GM06990 (cell line): Measurements from ENCODE around the gene LRMDA.
"Not testable (repeated sequence)": the region's sequence is repeated elsewhere in the genome, so short reads cannot be mapped to it uniquely, and the experiment has no call there.

Experiments used
- DNase-seq: peaks from one replicate; pipeline ENCODE4 v3.0.0-alpha.2; 2011; ENCODE audit not compliant: insufficient read length; ENCODE audit errors: extremely low read depth
- H3K27me3 ChIP-seq: replicated peaks from 2 replicates; pipeline ENCODE4 v1.6.0; 2011; ENCODE audit warnings: low read length; ENCODE audit not compliant: control insufficient read depth, insufficient read depth
- H3K36me3 ChIP-seq: 2 replicates; pipeline ENCODE4 v1.5.1; 2011; ENCODE audit warnings: low read length; ENCODE audit not compliant: control insufficient read depth, insufficient read depth
- H3K4me3 ChIP-seq: replicated peaks from 2 replicates; pipeline ENCODE4 v1.5.1; 2011; ENCODE audit warnings: low read depth, mild to moderate bottlenecking, control low read depth, low read length
- CTCF ChIP-seq: IDR thresholded peaks from 2 replicates; pipeline ENCODE4 v1.5.1; 2011; ENCODE audit warnings: low read length, control low read depth, mild to moderate bottlenecking, inconsistent platforms; ENCODE audit not compliant: insufficient read depth, poor library complexity, severe bottlenecking

The LRMDA gene

GRCh38 chr10:76522547-76522946 lies 1091.1 kb downstream of the LRMDA start:
- no peak for DNase-seq
- H3K4me3 ChIP-seq = no peak overlapping the region
- H3K36me3 ChIP-seq = no peaks in the 10 kb centered on the region
- TF ChIP-seq CTCF = no peak
- no peaks in the 10 kb centered on the region for H3K27me3 ChIP-seq

GRCh38 chr10:76523246-76523645 lies 1091.8 kb downstream of the LRMDA start:
- Histone ChIP-seq H3K27me3 (no peaks in the 10 kb centered on the region), H3K36me3 (no peaks in the 10 kb centered on the region), H3K4me3 (no peak overlapping the region)
- no peak for DNase-seq
- no peak for TF ChIP-seq CTCF

- TF ChIP-seq CTCF = no peak
These were observed 1092.4 kb downstream of the LRMDA start for GRCh38 chr10:76523791-76524351.

GRCh38 chr10:76526833-76527232 lies 1095.4 kb downstream of the LRMDA start:
- H3K36me3 ChIP-seq, DNase-seq, H3K27me3 ChIP-seq, H3K4me3 ChIP-seq: not testable (repeated sequence)

More at GRCh38 chr10:76523791-76524351, 1092.4 kb downstream of the LRMDA start:
- H3K27me3 ChIP-seq = no peaks in the 10 kb centered on the region
- no peaks in the 10 kb centered on the region for H3K36me3 ChIP-seq
- no peak overlapping the region for H3K4me3 ChIP-seq
- no peak for DNase-seq

GRCh38 chr10:76540331-76540730 lies 1108.9 kb downstream of the LRMDA start:
- no peak for TF ChIP-seq CTCF

GRCh38 chr10:76540786-76541185 lies 1109.4 kb downstream of the LRMDA start:
- Histone ChIP-seq H3K4me3 (no peak overlapping the region), H3K27me3 (no peaks in the 10 kb centered on the region; the same call in 1 of the 2 replicates), H3K36me3 (no peaks in the 10 kb centered on the region)
- DNase-seq = no peak
- TF ChIP-seq CTCF = no peak

More at GRCh38 chr10:76540331-76540730, 1108.9 kb downstream of the LRMDA start:
- H3K36me3 ChIP-seq = no peaks in the 10 kb centered on the region
- H3K27me3 ChIP-seq = no peaks in the 10 kb centered on the region; the same call in 1 of the 2 replicates
- no peak overlapping the region for H3K4me3 ChIP-seq
- DNase-seq = no peak
